DMS153 treated with DMSO at 0.1 percent for 48 hours (cell line): ENCODE measurements around the gene TGDS.
"Not testable (repeated sequence)": the region's sequence is repeated elsewhere in the genome, so short reads cannot be mapped to it uniquely, and the experiment has no call there.

Source experiments
- DNase-seq: peaks from one replicate; lab custom pipeline; 2025; ENCODE audit not compliant: unreplicated experiment; lab: John Stamatoyannopoulos, UW

TGDS gene, protein sequence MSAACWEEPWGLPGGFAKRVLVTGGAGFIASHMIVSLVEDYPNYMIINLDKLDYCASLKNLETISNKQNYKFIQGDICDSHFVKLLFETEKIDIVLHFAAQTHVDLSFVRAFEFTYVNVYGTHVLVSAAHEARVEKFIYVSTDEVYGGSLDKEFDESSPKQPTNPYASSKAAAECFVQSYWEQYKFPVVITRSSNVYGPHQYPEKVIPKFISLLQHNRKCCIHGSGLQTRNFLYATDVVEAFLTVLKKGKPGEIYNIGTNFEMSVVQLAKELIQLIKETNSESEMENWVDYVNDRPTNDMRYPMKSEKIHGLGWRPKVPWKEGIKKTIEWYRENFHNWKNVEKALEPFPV

GRCh38 chr13:94595950-94596574, at the start of gene TGDS:
TGDS (minus strand) TSS chr13:94596152; CDS start chr13:94596136, 16 bp downstream.
- peak; percentile 88 for DNase-seq

DNA sequence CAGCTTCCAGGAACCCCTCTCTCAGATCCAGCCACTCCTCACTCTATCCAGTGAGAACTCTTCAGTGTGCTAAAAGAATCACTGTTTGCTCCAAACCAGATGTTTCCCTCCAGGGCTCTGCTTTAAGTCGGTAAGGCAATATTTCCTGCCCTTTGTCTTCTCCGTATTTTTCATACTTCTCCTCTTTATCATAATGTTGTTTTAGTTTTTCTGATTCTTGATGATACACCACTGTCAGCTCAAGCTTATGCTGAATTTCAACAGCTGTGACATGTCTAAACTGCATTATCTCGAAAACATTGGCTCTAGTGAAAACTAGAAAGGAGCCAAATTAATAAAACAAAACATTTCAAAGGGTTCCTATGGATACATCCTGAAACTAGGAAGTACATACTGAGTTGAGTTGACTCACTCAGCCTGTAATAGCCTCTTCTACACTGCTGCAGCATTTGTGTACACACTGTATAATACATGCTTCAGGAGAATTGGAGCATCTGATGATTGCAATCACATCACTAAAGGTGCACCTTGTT, 45.5 kb upstream of the TGDS start:
- peak; percentile 94 for DNase-seq

- no peak for DNase-seq
Observed at GRCh38 chr13:94640721-94641120, 44.8 kb upstream of the TGDS start.

GRCh38 chr13:94637677-94638076, 41.7 kb upstream of the TGDS start:
- not testable (repeated sequence) for DNase-seq

DNA sequence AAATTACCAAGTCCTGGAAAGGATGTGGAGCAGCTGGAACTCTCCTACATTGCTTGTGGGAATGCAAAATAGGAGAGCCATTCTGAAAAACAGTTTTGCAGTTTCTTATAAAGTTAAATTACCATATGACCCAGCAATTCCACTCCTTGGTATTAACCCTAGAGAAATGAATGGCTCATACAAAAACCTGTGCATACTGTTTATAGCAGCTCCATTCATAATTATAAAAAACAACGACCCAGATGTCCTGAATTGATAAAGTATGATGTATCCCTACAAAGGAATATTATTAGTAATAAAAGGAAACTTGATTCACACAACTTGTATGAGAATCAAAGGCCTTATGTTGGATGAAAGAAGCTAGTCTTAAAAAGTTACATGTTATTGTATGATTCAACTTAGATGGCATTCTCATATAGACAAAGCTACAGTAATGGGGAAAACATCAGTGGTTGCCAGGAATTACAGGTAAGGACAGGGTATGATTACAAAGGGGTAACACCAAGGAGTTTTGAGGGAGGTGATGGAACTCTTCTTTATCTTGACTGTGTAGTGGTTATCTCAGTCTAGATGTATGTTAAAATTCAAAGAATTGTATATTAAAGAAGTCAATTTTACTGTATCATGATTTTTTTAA, 41.1 kb upstream of the TGDS start:
- DNase-seq, result no peak

- not testable (repeated sequence) for DNase-seq
Observed at GRCh38 chr13:94636096-94636495, 40.1 kb upstream of the TGDS start.

GRCh38 chr13:94632226-94632980, 36.5 kb upstream of the TGDS start:
- no peak for DNase-seq

DNA sequence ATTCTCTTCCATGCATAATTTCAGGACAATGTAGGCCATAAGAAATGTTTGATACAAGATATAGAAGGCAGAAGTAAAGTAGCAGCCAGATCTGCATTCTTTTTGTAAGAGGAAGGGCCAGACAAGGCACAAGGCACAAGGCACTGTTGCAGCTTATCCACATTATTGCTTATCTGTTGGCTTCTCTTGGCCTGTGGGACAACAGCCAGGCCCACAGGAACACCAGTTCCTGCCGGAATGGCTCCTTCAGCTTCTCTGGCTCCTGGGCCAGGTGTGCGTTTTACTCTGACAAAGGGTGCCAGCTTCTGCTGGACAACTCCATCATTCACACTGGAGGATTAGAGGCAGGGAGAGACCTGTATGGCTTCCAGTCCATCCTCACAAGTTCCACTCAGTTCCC, 34.9 kb upstream of the TGDS start:
- DNase-seq, result no peak

DNA sequence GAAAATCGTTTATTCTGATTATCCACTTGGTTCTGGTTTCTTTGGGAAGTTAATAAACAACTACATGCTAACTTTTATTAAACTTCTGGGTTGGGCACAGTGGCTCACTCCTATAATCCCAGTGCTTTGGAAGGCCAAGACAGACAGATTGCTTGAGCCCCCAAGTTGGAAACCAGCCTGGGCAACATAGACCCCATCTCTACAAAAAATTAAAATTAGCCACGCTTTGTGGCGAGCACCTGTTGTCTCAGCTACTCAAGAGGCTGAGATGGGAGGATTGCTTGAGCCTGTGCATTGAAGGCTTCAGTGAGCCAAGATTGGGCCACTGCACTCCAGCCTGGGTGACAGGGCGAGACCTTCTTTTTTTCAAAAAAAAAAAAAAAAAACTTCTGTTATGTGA, 27.4 kb upstream of the TGDS start:
- no peak for DNase-seq

- DNase-seq, result no peak
Observed at GRCh38 chr13:94622344-94622743, 26.4 kb upstream of the TGDS start.

- peak; percentile 60 for DNase-seq
Observed at GRCh38 chr13:94620286-94620896, 24.4 kb upstream of the TGDS start.

- peak; percentile 62 for DNase-seq
Observed at GRCh38 chr13:94617389-94618000, 21.5 kb upstream of the TGDS start.

DNA sequence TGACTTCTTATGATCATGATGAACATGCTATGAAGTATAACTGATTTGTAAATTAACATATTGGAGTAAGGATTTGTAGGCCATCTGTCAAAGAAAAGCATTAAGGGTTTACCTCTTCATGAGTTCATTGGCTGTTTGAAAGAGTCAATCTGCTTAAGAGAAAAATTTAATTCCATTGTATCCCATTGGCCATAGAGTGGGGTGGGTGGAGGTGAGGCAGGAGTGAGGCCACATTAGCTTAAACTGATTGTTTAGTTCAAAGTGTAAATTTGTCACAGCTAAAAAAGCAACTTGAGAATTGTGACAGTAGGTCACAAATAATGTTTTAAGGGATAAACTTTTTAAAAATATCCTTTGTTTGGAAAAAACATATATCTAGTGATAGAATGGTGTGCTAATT, 17.1 kb upstream of the TGDS start:
- DNase-seq, result no peak

GRCh38 chr13:94612050-94612449, 16.1 kb upstream of the TGDS start:
- DNase-seq, result no peak

DNA sequence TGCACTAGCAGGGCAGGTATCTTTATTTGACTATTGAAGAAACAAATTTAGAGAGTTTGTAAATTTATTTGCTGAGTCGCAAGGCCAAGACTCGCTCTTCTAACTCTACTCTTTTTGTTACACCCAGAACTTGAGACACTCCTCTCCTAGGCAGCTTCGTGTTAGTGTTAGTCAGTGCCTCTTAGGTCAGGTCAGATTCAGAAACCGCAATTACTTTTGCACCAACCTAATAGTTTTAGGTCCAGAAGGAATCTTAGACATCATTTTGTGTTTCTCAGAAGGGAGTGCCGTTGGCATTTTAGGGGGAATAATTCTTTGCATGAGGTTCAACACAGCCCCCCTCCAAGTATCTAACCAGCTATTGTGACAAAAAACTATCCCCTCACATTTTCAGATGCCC, 14.5 kb upstream of the TGDS start:
- no peak for DNase-seq

DNA sequence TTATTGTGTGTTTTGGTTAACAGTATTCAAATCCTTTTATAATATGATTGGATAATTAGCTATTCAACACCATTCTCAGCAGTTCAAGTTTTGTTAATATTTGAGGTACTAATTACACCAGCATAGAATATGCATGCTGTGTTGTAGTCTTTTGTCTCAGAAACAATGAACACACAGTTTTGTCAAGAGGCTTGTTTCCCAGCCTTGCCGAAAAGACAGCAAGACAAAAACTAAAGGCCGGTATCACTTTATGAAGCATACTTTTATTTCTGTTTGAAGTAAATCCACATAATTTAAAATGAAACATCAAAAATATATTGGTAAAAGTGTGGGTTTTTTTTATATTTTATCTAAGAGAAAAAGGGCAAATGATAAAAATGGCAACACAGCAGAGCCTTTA, 13.2 kb upstream of the TGDS start:
- DNase-seq, result no peak

DNA sequence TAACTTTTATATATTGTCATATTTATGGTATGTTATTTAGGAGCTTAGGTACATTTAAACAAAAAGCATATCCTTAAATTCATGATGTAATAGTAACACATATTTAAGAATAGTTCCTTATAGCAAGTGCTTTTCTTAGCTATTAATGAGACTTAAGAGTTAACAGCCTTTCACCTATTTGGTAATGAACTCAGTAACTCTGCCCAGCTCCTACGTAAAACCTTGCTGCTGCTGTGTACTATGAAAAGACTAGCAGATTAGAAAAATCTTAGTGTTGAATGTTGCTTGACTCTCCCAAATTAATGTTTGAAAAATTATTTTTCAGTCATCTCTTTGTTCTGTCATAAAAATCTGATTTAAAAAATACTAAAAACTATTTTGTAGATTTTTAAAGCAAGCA, 12.6 kb upstream of the TGDS start:
- DNase-seq, result no peak

DNA sequence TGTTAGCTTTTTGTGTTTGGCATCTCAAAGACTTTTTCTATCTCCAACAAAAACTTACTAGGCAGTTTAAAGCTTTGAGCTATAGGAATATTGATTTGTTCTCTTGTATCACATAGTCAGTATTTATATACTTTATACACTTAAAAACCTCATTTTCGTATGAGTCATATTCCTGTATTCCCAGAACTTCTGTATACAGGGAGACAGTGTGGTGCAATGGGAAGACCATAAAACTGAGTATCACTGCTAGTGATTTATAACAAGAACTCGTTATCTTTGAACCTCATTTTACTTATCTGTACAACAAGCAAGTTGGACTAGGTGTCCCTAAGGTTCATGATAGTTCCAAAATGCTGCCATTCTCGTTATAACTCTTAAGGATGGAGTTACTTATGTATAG, 12.0 kb upstream of the TGDS start:
- DNase-seq, result no peak

- no peak for DNase-seq
Observed at GRCh38 chr13:94607056-94607455, 11.1 kb upstream of the TGDS start.

DNA sequence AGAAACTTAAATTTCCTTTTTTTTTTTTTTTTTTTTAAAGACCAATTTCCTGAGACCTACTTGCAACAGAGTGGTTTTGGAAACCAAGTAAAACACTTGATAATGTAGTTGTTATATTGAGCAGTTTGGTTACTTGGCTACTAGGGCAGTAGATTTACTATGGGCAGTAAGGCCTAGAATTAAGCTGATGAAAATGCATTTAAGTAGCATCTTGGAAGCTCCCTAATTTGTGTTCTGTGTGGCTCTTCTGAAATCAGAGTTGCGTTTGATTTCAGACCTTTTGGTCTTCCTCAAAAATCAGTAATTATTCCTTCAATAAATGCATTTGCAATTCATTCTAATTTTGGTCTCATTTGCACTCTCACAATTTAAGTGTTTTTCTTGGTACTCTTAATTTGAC, 6.5 kb upstream of the TGDS start:
- DNase-seq, result no peak
